ENCODE results near the gene SIRT7. TPM values are rescaled to one million over a fixed set of nuclear protein-coding genes. Genes with fewer than 3 reads are reported as not detected.
A peak's percentile ranks its signal among the peaks of the same experiment; 100 is the strongest.

The SIRT7 gene
- total RNA-seq, 1 donor from 2014 or later = 8.3 TPM

GRCh38 chr17:81911277-81911961 is 6.6 kb downstream of the SIRT7 start, which contains the start of gene PCYT2:
TSS of gene PCYT2 (minus strand) at chr17:81911399. CDS start at chr17:81911355, 44 bp downstream.
- DNase-seq (ENCODE audit: low spot score) = peak; percentile 95
- intact Hi-C loops (cut with DNase I) = no loop called here

DNA sequence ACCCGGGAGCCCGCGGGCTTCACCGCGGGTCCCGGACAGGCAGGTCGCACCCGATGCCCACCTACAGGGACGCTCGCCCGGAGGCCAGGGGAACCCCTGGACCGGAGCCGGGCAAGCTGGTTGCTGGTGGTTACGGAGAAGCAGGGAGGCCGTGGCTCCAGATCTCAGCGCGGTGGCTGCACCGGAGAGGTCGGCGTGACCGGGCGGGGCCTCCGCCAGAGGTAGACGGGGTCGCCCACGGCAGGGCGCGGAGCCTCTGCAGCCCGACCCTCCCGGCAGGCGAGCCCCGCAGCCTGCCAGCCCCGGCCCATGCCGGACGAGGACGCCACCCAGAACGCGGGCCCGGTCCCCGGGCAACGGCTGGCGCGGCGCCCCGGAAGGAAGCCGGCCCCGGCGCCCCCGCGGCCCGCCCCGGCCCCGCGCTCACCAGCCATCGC is 7.1 kb downstream of the SIRT7 start:
- DNase-seq (ENCODE audit: low spot score) = no peak
- intact Hi-C loops (cut with DNase I) = no loop called here

GRCh38 chr17:81909966-81910839 is 7.8 kb downstream of the SIRT7 start:
- intact Hi-C loops (cut with DNase I) = no loop called here
- DNase-seq (ENCODE audit: low spot score) = no peak

GRCh38 chr17:81909231-81909630 is 8.7 kb downstream of the SIRT7 start:
- no peak for DNase-seq (ENCODE audit: low spot score)
- intact Hi-C loops (cut with DNase I) = no loop called here

DNA sequence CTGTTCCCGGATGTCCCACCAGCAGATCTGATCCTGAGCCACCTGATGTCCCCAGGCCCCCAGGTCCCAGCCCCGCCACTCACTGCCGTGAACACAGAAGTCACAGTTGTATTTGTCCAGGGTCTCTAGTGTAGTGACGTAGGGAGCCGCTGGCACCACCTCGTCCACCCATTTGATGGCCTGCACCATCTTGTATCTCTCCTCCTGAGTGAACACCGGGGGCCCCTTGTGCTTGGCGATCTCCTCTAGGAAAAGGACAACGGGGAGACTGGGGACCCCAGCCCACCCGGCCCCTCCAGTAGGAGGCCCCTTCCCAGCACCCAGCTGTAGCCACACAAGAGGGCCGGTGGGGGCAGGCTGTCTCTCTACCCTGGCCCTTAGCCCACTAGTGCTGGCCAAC is 9.2 kb downstream of the SIRT7 start:
- intact Hi-C loops (cut with DNase I) = no loop called here
- DNase-seq (ENCODE audit: low spot score) = no peak

DNA sequence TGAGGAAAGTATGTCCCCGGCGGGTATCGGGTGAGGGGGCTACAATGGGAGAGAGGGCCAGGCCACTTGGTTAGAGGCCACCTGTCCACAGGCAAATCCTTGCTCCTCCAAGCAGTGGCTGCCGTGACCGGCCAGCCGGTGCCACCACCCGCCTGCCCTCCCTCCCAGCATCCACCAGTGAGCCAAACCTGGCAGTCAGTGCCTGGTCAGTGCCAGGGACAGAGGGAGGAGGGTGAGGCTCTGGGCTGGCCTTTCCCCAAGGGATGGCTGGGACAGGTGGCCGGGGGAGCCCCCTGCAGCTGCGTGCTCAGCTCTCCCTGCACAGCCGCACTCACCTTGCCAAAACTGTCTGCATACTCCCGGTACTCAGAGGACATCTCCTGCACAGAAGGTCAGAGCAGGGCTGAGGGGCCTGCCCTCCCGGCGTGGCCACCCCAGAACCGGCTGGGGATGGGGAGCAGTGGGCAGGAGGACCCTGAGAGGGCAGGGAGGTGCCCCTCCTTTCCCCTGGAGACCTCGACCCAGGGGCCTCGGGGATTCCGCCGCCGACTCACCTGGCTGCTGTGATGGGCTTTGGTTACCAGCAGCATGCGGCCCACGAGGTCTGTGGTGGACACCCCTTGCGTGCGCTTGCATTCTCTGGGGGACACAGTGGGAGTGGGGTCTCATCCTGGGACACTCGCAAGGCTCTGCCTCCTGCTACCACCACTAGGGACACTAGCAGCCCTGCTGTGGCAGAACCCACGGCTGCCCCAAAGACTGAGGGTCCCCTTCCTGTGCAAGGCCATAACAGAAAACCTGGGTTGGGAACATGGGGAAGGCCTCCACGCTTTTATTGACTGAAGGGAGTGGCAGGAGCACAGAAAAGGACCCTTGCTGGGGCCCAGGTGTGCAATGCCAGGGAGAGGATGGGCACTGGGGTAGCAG is 10.5 kb downstream of the SIRT7 start:
- intact Hi-C loops (cut with DNase I) = no loop called here
- no peak for DNase-seq (ENCODE audit: low spot score)

DNA sequence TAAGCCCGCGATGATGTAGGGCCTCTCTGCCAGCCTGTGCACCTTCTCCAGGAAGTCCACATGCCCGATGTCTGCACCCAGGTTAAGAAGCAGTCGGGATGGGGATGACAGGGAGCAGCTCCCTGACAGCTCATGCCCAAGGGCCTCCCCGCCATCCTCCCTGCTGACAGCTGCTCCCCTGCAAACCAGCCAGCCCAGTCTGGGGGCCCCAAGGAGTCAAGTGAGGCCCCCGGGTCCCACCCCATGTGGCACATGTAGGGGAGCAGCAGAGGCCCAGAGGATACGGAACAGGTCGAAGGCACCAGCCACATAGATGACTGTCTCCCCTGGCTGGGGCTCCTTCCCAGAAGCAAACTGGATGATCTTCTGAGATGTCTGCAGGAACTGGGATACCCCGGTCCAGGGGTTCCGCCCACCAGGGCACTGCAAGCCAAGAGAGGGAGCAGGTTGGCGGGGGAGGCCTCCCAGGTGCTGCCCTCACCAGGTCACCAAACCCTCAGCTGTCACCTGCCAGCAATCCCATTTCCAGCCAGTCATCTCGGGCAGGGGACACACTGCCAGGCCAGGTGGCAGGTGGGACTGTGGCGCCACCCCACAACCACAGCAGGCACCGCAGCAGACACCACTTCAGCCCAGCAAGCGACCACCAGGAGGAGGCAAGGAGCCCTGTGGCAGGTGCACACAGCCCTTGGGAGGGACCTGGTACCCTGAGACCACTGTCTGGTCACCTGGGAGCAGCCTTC is 11.3 kb downstream of the SIRT7 start:
- DNase-seq (ENCODE audit: low spot score) = no peak
- intact Hi-C loops (cut with DNase I) = no loop called here

- no peak for DNase-seq (ENCODE audit: low spot score)
- intact Hi-C loops (cut with DNase I) = no loop called here
These were observed 12.0 kb downstream of the SIRT7 start for GRCh38 chr17:81905993-81906392.

DNA sequence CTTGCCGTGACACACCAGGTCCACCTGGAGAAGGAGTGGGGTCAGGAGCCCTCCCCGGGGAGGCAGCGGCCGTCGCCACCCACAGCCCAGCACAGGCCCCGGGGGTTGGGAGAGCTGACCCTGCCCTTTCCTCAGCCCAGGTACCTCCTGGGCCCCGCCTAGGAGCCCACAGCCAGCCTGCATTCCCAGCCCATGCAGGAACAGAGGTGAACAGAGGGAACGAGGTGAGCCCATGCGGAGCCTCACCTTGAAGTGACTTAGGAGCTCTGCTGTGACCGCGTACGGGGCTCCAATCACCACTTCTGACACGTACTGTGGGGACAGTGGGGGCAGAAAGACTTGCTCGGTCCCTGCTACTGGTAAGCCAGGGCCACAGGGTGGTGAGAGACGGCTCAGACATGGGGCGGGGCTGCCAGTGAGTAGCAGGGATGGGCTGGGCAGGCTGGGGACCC is 12.5 kb downstream of the SIRT7 start:
- intact Hi-C loops (cut with DNase I) = no loop called here
- no peak for DNase-seq (ENCODE audit: low spot score)

- intact Hi-C loops (cut with DNase I) = no loop called here
- no peak for DNase-seq (ENCODE audit: low spot score)
These were observed 13.2 kb downstream of the SIRT7 start for GRCh38 chr17:81904600-81905423.

DNA sequence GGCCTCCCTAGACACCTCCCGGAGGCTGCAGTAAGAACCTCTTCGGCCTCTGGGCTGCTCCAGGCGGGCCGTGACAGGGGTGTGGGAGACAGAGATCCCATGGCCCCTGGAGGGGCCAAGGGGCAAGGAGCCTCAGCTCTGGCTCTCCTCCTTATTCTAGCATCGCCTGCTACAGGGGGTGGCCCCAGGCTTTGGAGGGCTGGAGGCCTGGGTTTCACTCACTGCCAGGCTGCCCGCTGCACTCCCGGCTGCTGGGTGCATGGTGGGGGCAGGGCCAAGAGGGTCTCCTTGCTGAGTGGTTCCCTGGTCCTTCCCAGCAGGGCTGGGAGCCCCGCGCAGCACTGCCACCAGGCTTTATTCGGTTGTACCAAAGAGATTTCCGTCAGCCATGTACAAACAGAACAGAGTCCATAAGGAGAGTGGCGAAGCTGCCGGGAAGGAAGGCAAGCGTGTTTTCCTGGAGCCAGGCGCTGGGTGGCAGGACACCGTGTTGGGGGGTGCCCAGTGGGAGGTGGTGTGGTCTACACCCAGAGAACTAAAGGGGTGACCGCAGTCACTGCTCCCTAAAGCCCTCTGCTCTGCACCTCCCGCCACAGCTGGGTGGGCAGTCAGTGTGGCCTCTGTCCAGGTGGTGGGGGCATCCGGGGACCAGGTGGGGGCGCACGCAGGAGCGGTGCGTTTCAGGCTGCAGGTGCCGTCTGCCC is 13.9 kb downstream of the SIRT7 start:
- intact Hi-C loops (cut with DNase I) = no loop called here
- no peak for DNase-seq (ENCODE audit: low spot score)

DNA sequence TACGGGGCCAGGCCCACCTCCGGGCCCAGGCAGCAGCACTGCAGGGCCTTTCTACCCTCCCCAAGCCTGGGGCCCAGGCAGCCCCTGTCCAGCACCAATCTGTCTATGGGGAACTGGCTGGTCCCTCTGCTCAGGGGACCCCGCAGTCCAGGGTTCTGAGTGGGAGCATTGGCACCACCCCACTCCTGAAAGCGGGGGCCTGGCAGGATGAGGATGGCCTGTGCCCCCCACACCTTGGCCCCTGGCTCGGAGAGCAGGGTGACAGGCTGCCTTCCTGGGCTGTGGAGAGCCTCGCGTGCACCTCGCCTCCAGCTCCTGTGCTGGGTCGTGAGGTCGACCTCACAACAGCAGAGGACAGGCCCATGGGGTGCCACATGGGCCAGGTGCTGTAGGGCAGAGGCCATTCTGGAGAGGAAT is 14.6 kb downstream of the SIRT7 start:
- intact Hi-C loops (cut with DNase I) = no loop called here
- DNase-seq (ENCODE audit: low spot score) = no peak

DNA sequence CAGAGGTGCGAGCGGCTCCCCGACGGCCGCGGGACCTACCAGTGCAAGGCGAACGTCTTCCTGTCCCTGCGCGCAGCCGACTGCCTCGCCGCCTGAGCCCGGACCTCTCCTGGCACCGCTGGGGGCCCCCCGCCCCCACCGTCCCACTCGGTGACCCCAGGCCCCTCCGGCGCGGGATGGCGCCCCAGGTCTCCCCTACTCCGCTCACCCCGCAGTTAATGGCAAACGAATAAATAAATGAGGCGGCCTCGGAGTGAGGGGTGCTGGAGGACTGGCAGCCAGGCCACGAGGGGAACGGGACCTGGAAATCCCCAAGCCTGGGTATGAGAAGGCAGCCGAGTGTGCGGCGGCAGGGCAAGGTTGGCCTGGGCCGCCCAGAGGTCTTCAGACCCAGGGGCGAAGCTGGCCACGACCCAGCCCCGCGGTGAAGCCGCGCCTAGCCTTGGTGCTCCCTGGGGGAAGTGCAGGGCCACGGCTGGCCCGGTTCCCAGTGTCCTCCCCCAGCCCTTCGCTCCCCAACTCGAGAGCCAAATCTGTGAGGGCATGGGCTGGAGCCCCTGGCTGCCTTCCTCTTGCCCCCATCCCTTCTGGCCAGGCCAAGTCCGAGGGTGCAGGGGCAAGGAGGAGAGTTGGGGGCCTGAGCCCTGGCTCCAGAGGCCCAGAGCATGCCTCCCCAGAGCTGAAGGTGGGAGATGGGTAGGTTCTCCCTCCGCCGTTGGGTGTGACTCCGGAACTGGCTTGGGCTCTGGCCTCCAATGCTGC is 15.1 kb downstream of the SIRT7 start:
- intact Hi-C loops (cut with DNase I) = no loop called here
- no peak for DNase-seq (ENCODE audit: low spot score)

- intact Hi-C loops (cut with DNase I) = no loop called here
- no peak for DNase-seq (ENCODE audit: low spot score)
These were observed 15.8 kb downstream of the SIRT7 start, which contains the start of gene NPB for GRCh38 chr17:81902023-81902652. TSS of gene NPB (plus strand) at chr17:81902238. CDS start at chr17:81902278, 40 bp downstream.

DNA sequence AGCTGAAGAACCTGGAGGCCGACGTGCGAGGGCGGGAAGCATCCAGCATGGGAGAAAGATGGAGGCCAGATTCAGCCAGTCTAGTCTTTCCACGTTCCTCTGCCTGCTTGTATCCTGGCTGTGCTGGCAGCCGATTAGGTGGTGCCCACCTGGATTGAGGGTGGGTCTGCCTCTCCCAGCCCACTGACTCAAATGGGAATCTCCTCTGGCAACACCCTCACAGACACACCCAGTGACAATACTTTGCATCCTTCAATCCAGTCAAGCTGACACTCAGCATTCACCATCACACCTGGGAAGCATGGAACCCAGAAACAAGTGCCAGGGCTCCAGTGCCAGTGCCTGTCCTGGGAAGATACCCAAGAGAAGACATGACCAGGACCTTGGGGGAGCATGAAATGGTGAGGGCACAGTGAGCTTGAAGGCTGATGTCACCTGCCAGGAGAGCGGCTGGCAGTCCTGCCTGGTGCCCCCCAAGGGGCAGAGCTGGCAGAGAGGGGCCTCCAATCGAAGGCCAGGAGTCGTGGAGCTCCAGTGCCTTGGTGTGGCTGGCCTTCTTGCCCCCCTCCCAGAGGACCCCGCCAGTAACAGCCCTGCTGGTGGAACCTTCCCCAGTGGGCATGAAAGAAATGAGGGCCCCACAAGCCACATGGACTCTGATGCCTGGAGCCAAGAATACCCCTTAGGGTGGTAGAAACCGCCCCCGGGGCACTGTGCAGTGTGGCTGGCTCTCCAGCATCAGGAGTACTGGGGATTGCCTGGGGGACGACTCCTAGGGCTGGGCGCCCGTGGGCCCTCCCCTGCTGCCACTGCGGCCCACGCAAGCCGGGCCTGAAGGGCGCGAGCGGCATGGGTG is 16.6 kb downstream of the SIRT7 start:
- intact Hi-C loops (cut with DNase I) = no loop called here
- no peak for DNase-seq (ENCODE audit: low spot score)
